KMS-11 (cell line): ENCODE data around the gene SPTLC3.

Experiments used
- H2AFZ ChIP-seq: fragments of 200-600 bp; sonication (generic); 2 replicates; pipeline ENCODE4 v1.6.1; 2016; ENCODE audit warnings: antibody characterized with exemption, mixed run types, low read depth
- H3K27ac ChIP-seq: fragments of 200-600 bp; sonication (generic); 2 replicates; pipeline ENCODE4 v1.6.1; 2016; ENCODE audit warnings: mild to moderate bottlenecking, mixed run types
- H3K27me3 ChIP-seq: fragments of 200-600 bp; sonication (generic); 2 replicates; pipeline ENCODE4 v1.6.1; 2017; ENCODE audit warnings: mild to moderate bottlenecking, low read depth, mixed run types, moderate library complexity; ENCODE audit not compliant: insufficient read depth
- H3K36me3 ChIP-seq: fragments of 200-600 bp; sonication (generic); 2 replicates; pipeline ENCODE4 v1.6.1; 2017; ENCODE audit warnings: mild to moderate bottlenecking, mixed run types; ENCODE audit not compliant: insufficient read depth
- H3K4me1 ChIP-seq: fragments of 200-600 bp; sonication (generic); 2 replicates; pipeline ENCODE4 v1.6.1; 2016; ENCODE audit warnings: mild to moderate bottlenecking, low read depth, mixed run types; ENCODE audit not compliant: poor library complexity, severe bottlenecking
- H3K4me2 ChIP-seq: fragments of 200-600 bp; sonication (generic); 2 replicates; pipeline ENCODE4 v1.7.0; 2016; ENCODE audit warnings: mild to moderate bottlenecking, mixed run types
- H3K4me3 ChIP-seq: fragments of 200-600 bp; sonication (generic); IDR thresholded peaks from 2 replicates; pipeline ENCODE4 v1.6.1; 2017; ENCODE audit warnings: low read depth, low read length, mixed read lengths; ENCODE audit not compliant: insufficient read depth
- H3K79me2 ChIP-seq: fragments of 200-600 bp; sonication (generic); 2 replicates; pipeline ENCODE4 v1.6.1; 2016; ENCODE audit warnings: low read depth, mixed run types; ENCODE audit not compliant: insufficient read depth
- H3K9ac ChIP-seq: fragments of 200-600 bp; sonication (generic); 2 replicates; pipeline ENCODE4 v1.6.1; 2016; ENCODE audit warnings: mild to moderate bottlenecking, mixed run types
- H4K20me1 ChIP-seq: fragments of 200-600 bp; sonication (generic); 2 replicates; pipeline ENCODE4 v1.6.1; 2016; ENCODE audit warnings: mild to moderate bottlenecking, mixed run types; ENCODE audit not compliant: insufficient read depth
- TF ChIP-seq, protein P1 (sequence below): fragments of 200-600 bp; sonication (generic); conservative IDR thresholded peaks from 2 replicates; pipeline ENCODE4 v1.6.1; 2017; ENCODE audit warnings: low read depth, mild to moderate bottlenecking, antibody characterized with exemption, low read length, moderate library complexity, mixed read lengths

The SPTLC3 gene

DNA sequence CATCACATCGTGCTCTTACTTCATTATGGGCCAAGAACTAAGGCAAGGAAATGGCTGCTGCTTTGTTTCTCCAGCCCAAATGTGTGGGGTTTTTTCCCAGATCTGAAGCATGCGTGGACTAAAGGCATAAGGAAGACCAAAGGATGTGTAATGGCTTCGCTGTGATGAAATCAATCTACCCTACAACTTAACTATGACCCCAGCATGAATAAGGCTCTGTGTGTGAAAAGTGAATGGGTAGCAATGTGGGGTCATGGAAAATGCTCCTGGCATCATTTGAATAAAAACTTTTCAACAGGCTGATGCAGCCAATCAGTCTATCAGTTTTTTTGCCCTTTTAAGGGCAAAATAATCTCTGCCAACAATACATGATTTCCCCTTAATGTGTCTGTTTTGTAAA lies 162.0 kb downstream of the SPTLC3 start:
- Histone ChIP-seq H3K36me3 (no peaks in the 10 kb centered on the region), H3K9ac (no peak overlapping the region), H2AFZ (no peak overlapping the region), H3K4me3 (no peak overlapping the region), H3K27ac (no peak overlapping the region), H3K79me2 (no peaks in the 10 kb centered on the region), H3K4me2 (no peak overlapping the region), H3K27me3 (no peaks in the 10 kb centered on the region), H3K4me1 (no peaks in the 10 kb centered on the region), H4K20me1 (no peaks in the 10 kb centered on the region)
- TF ChIP-seq, protein P1, sequence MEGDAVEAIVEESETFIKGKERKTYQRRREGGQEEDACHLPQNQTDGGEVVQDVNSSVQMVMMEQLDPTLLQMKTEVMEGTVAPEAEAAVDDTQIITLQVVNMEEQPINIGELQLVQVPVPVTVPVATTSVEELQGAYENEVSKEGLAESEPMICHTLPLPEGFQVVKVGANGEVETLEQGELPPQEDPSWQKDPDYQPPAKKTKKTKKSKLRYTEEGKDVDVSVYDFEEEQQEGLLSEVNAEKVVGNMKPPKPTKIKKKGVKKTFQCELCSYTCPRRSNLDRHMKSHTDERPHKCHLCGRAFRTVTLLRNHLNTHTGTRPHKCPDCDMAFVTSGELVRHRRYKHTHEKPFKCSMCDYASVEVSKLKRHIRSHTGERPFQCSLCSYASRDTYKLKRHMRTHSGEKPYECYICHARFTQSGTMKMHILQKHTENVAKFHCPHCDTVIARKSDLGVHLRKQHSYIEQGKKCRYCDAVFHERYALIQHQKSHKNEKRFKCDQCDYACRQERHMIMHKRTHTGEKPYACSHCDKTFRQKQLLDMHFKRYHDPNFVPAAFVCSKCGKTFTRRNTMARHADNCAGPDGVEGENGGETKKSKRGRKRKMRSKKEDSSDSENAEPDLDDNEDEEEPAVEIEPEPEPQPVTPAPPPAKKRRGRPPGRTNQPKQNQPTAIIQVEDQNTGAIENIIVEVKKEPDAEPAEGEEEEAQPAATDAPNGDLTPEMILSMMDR, result no peak

DNA sequence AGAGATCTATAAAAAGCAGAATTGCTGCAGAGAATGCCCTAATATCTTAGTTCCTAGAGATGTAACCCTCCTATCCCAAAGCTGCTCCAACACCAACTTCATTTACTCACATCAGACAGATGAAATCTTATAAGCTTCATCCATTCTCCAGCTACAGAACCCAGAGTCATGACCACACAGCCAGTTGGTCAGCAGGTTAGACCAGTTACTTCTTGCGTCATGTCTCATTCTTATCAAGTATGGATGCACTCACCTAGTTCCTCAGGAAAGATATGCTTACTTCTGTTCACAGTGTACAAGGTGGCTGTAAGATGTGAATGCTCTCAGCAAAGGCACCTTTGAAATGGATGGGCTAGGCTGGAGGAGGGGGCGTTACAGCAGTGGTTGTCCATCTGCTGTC lies 164.4 kb downstream of the SPTLC3 start:
- no peak overlapping the region for H3K27ac ChIP-seq
- H3K4me2 ChIP-seq, result no peak overlapping the region
- no peak overlapping the region for H2AFZ ChIP-seq
- H3K27me3 ChIP-seq, result no peaks in the 10 kb centered on the region
- no peaks in the 10 kb centered on the region for H3K36me3 ChIP-seq
- H3K4me1 ChIP-seq, result no peaks in the 10 kb centered on the region
- H3K9ac ChIP-seq, result no peak overlapping the region
- no peak overlapping the region for H3K4me3 ChIP-seq
- H3K79me2 ChIP-seq, result no peaks in the 10 kb centered on the region
- H4K20me1 ChIP-seq, result no peaks in the 10 kb centered on the region
- TF ChIP-seq, protein P1, result no peak

DNA sequence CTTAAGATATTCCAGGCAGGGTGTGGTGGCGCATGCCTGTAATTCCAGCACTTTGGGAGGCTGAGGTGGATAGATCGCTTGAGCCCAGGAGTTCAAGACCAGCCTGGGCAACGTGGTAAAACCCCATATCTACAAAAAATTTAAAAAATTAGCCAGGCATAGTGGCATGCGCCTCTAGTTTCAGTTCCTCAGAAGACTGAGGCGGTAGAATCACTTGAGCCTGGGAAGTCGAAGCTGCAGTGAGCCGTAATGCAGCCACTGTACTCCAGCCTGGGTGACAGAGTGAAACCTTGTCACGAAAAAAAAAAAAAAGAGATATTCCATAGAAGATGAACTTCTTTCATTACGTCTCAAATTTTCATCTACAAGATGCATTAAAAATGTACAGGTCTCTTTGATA lies 165.6 kb downstream of the SPTLC3 start:
- Histone ChIP-seq H3K4me2 (no peak overlapping the region), H3K9ac (no peak overlapping the region), H4K20me1 (no peaks in the 10 kb centered on the region), H2AFZ (no peak overlapping the region), H3K4me3 (no peak overlapping the region), H3K27me3 (no peaks in the 10 kb centered on the region), H3K79me2 (no peaks in the 10 kb centered on the region), H3K4me1 (no peaks in the 10 kb centered on the region), H3K36me3 (no peaks in the 10 kb centered on the region), H3K27ac (no peak overlapping the region)
- TF ChIP-seq, protein P1, result no peak

DNA sequence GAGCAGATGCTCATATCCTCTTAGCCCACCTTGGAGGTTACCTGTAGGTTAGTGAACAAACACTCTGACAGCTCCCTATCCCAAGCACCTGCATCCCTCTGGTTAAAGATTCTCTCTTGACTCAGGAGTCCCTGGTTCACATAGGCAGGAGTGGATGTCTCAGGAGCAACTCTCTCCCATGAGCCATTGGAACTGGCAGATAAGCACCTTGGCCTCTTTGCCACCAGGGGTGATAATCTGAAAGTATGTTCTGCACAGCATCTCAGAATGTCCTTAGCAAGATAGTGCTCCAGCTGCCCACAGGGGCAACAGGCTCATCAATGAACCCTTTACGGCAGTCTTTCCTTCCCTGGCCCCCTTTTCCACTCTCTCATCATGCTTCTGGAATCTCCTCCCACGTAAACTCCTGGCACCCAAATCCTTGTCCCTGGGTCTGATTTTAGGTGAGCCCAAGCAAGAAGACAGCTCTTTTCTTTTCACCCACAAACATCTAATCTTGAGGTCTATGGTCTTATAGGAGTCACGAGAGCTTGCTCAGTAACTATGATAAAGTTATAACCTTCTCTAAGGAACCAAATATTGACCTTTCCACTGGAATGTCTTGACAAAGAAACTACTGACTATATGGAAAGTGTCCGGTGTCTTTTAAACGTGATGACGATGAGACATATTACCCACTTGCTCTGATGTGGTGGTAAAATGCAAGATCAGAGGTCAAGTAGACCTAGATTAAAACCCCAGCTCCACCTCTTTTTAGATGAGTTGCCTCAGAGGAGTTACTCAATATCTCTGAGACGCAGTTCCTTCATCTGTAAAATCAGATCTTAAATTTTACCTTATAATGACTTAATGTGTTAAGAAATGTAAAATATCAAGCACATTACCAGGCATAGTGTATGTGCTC lies 172.5 kb downstream of the SPTLC3 start:
- no peaks in the 10 kb centered on the region for H3K4me1 ChIP-seq
- no peak overlapping the region for H2AFZ ChIP-seq
- TF ChIP-seq, protein P1, result no peak
- no peaks in the 10 kb centered on the region for H3K36me3 ChIP-seq
- no peaks in the 10 kb centered on the region for H3K79me2 ChIP-seq
- no peaks in the 10 kb centered on the region for H3K27me3 ChIP-seq
- no peak overlapping the region for H3K4me3 ChIP-seq
- H3K9ac ChIP-seq, result no peak overlapping the region
- no peak overlapping the region for H3K27ac ChIP-seq
- H3K4me2 ChIP-seq, result no peak overlapping the region
- no peaks in the 10 kb centered on the region for H4K20me1 ChIP-seq
